Adrenal gland (tissue), 5 donors: ENCODE measurements around the gene NOL4L.

Experiments used
- CTCF ChIP-seq, 6 experiments: fragments of 450-650 bp in 4 of 6; fragments of 200-600 bp in 2 of 6; sonication (generic) in 1 of 6; IDR thresholded peaks; 1 replicate in 5 of 6; 2 replicates in 1 of 6; pipeline versions ENCODE4 v1.5.1 to v1.8.0; 2016 to 2021; ENCODE audit warnings: antibody characterized with exemption in 6 of 6, mild to moderate bottlenecking in 2 of 6, moderate library complexity in 1 of 6
- POLR2A ChIP-seq, 2 donors: fragments of 450-650 bp; IDR thresholded peaks; one replicate each; pipeline ENCODE4 v1.6.1; 2017; ENCODE audit warnings: antibody characterized with exemption in 2 of 2, mild to moderate bottlenecking in 2 of 2, moderate library complexity in 1 of 2
- donor health status: DM: no; HTN: no; CAD: no.

- no peak for TF ChIP-seq CTCF (IDR thresholded peaks at IDR 0.05)
- no peak for TF ChIP-seq POLR2A (IDR thresholded peaks at IDR 0.05)
Measured at GRCh38 chr20:32542259-32542615, 42.9 kb downstream of the NOL4L start.
